SK-N-SH treated with all-trans-retinoic acid at 6 μM for 48 hours (cell line): ENCODE results near the gene DNER.
"Not testable (repeated sequence)": the region's sequence is repeated elsewhere in the genome, so short reads cannot be mapped to it uniquely, and the experiment has no call there.

ENCODE experiments used
- ATAC-seq: fragments of 200-7000 bp; cut with Tn5 transposase; 3 replicates; pipeline ENCODE4 v1.9.1; 2020; ENCODE audit warnings: mild to moderate bottlenecking, moderate library complexity
- ARNTL ChIP-seq: fragments of 450-650 bp; formaldehyde crosslinking; IDR thresholded peaks from 2 replicates; pipeline ENCODE4 v1.5.0; 2020; ENCODE audit warnings: low read depth, mild to moderate bottlenecking, moderate library complexity, borderline replicate concordance
- BACH2 ChIP-seq: fragments of 250-450 bp; sonication (Bioruptor Pico); IDR thresholded peaks from 2 replicates; pipeline ENCODE4 v1.9.0; 2021; ENCODE audit warnings: mild to moderate bottlenecking, borderline replicate concordance
- CSDC2 ChIP-seq: fragments of 250-450 bp; sonication (Bioruptor Pico); IDR thresholded peaks from 2 replicates; pipeline ENCODE4 v1.5.0; 2020; ENCODE audit warnings: mild to moderate bottlenecking, moderate library complexity
- ESRRG ChIP-seq: fragments of 250-450 bp; sonication (Bioruptor Pico); IDR thresholded peaks from 2 replicates; pipeline ENCODE4 v1.6.1; 2021; ENCODE audit warnings: mild to moderate bottlenecking
- GLIS3 ChIP-seq: fragments of 250-450 bp; sonication (Bioruptor Pico); IDR thresholded peaks from 2 replicates; pipeline ENCODE4 v1.5.0; 2020; ENCODE audit warnings: mild to moderate bottlenecking, moderate library complexity
- ISL1 ChIP-seq: fragments of 250-450 bp; sonication (Bioruptor Pico); IDR thresholded peaks from 2 replicates; pipeline ENCODE4 v2.1.2; 2022; ENCODE audit warnings: mild to moderate bottlenecking, moderate library complexity
- OSR1 ChIP-seq: fragments of 250-450 bp; sonication (Bioruptor Pico); IDR thresholded peaks from 2 replicates; pipeline ENCODE4 v1.8.0; 2022; ENCODE audit warnings: moderate library complexity, mild to moderate bottlenecking, inconsistent platforms
- RARB ChIP-seq: fragments of 250-450 bp; sonication (Bioruptor Pico); IDR thresholded peaks from 2 replicates; pipeline ENCODE4 v1.8.0; 2021; ENCODE audit warnings: mild to moderate bottlenecking, moderate library complexity
- SNAI2 ChIP-seq: fragments of 250-450 bp; sonication (Bioruptor Pico); IDR thresholded peaks from 2 replicates; pipeline ENCODE4 v1.5.0; 2020; ENCODE audit warnings: mild to moderate bottlenecking, moderate library complexity
- TCF4 ChIP-seq: fragments of 250-450 bp; sonication (Bioruptor Pico); IDR thresholded peaks from 2 replicates; pipeline ENCODE4 v1.8.0; 2021; ENCODE audit warnings: mild to moderate bottlenecking, moderate library complexity, borderline replicate concordance
- TOX ChIP-seq: fragments of 250-450 bp; sonication (Bioruptor Pico); IDR thresholded peaks from 2 replicates; pipeline ENCODE4 v1.8.0; 2021; ENCODE audit warnings: mild to moderate bottlenecking, moderate library complexity, borderline replicate concordance
- ZC3H10 ChIP-seq: fragments of 250-450 bp; sonication (Bioruptor Pico); IDR thresholded peaks from 2 replicates; pipeline ENCODE4 v1.5.1; 2021; ENCODE audit warnings: mild to moderate bottlenecking, moderate library complexity
- ZFP30 ChIP-seq: fragments of 450-650 bp; formaldehyde crosslinking; IDR thresholded peaks from 2 replicates; pipeline ENCODE4 v1.5.0; 2022; ENCODE audit warnings: mild to moderate bottlenecking, moderate library complexity
- ZNF565 ChIP-seq: fragments of 450-650 bp; formaldehyde crosslinking; conservative IDR thresholded peaks from 2 replicates; pipeline ENCODE4 v1.5.0; 2020; ENCODE audit warnings: low read depth, mild to moderate bottlenecking, moderate library complexity
- ZNF70 ChIP-seq: fragments of 450-650 bp; formaldehyde crosslinking; IDR thresholded peaks from 2 replicates; pipeline ENCODE4 v1.5.0; 2020; ENCODE audit warnings: mild to moderate bottlenecking, moderate library complexity
- ZNF8 ChIP-seq: fragments of 450-650 bp; formaldehyde crosslinking; IDR thresholded peaks from 2 replicates; pipeline ENCODE4 v1.5.0; 2020; ENCODE audit warnings: mild to moderate bottlenecking, moderate library complexity
- TF ChIP-seq, protein P1 (sequence below): fragments of 250-450 bp; sonication (Bioruptor Pico); IDR thresholded peaks from 2 replicates; pipeline ENCODE4 v1.5.0; 2020; ENCODE audit warnings: mild to moderate bottlenecking, moderate library complexity
- TF ChIP-seq, protein P2 (sequence below): fragments of 250-450 bp; sonication (Bioruptor Pico); IDR thresholded peaks from 2 replicates; pipeline ENCODE4 v1.8.0; 2021; ENCODE audit warnings: low read depth, mild to moderate bottlenecking, moderate library complexity, borderline replicate concordance
- TF ChIP-seq, protein P3 (sequence below): fragments of 250-450 bp; sonication (Bioruptor Pico); IDR thresholded peaks from 2 replicates; pipeline ENCODE4 v1.8.0; 2020; ENCODE audit warnings: mild to moderate bottlenecking, moderate library complexity, borderline replicate concordance
- TF ChIP-seq, protein P4 (sequence below): fragments of 250-450 bp; sonication (Bioruptor Pico); IDR thresholded peaks from 2 replicates; pipeline ENCODE4 v1.5.1; 2021; ENCODE audit warnings: mild to moderate bottlenecking, moderate library complexity

Gene DNER

DNA sequence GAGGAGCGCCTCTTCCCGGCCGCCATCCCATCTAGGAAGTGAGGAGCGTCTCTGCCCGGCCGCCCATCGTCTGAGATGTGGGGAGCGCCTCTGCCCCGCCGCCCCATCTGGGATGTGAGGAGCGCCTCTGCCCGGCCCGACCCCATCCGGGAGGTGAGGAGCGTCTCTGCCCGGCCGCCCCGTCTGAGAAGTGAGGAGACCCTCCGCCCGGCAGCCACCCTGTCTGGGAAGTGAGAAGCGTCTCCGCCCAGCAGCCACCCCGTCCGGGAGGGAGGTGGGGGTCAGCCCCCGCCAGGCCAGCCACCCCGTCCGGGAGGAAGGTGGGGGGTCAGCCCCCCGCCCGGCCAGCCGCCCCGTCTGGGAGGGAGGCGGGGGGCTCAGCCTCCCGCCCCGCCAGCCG lies 28.3 kb upstream of the DNER start:
- not testable (repeated sequence) for ATAC-seq

DNA sequence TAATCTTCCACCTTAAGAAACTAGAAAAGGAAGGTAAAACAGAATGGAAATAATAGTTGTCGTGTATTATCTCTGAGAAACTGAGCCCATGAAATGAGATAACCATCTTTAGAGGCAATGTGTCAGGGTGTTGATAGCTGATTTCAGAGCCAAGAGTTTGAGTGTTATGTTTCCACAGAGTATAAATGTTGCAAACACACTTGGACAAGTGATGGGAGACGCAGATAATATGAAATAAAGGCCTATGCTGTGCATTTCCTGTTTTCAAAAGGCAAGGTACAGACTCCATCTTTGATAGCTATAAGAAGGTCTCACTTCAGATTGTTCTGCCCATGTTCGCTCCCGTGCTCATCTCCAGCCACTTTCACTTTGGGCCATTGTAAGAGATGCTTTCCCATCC lies 25.9 kb upstream of the DNER start:
- TF ChIP-seq, protein P1, sequence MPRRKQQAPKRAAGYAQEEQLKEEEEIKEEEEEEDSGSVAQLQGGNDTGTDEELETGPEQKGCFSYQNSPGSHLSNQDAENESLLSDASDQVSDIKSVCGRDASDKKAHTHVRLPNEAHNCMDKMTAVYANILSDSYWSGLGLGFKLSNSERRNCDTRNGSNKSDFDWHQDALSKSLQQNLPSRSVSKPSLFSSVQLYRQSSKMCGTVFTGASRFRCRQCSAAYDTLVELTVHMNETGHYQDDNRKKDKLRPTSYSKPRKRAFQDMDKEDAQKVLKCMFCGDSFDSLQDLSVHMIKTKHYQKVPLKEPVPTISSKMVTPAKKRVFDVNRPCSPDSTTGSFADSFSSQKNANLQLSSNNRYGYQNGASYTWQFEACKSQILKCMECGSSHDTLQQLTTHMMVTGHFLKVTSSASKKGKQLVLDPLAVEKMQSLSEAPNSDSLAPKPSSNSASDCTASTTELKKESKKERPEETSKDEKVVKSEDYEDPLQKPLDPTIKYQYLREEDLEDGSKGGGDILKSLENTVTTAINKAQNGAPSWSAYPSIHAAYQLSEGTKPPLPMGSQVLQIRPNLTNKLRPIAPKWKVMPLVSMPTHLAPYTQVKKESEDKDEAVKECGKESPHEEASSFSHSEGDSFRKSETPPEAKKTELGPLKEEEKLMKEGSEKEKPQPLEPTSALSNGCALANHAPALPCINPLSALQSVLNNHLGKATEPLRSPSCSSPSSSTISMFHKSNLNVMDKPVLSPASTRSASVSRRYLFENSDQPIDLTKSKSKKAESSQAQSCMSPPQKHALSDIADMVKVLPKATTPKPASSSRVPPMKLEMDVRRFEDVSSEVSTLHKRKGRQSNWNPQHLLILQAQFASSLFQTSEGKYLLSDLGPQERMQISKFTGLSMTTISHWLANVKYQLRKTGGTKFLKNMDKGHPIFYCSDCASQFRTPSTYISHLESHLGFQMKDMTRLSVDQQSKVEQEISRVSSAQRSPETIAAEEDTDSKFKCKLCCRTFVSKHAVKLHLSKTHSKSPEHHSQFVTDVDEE (CRISPR knock-in tag) = no peak
- no peak for TF ChIP-seq GLIS3 (CRISPR knock-in tag)
- TF ChIP-seq, protein P2, sequence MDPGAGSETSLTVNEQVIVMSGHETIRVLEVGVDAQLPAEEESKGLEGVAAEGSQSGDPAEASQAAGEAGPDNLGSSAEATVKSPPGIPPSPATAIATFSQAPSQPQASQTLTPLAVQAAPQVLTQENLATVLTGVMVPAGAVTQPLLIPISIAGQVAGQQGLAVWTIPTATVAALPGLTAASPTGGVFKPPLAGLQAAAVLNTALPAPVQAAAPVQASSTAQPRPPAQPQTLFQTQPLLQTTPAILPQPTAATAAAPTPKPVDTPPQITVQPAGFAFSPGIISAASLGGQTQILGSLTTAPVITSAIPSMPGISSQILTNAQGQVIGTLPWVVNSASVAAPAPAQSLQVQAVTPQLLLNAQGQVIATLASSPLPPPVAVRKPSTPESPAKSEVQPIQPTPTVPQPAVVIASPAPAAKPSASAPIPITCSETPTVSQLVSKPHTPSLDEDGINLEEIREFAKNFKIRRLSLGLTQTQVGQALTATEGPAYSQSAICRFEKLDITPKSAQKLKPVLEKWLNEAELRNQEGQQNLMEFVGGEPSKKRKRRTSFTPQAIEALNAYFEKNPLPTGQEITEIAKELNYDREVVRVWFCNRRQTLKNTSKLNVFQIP = no peak
- no peak for TF ChIP-seq ZC3H10 (CRISPR knock-in tag)
- no peak for TF ChIP-seq TOX
- TF ChIP-seq, protein P3, sequence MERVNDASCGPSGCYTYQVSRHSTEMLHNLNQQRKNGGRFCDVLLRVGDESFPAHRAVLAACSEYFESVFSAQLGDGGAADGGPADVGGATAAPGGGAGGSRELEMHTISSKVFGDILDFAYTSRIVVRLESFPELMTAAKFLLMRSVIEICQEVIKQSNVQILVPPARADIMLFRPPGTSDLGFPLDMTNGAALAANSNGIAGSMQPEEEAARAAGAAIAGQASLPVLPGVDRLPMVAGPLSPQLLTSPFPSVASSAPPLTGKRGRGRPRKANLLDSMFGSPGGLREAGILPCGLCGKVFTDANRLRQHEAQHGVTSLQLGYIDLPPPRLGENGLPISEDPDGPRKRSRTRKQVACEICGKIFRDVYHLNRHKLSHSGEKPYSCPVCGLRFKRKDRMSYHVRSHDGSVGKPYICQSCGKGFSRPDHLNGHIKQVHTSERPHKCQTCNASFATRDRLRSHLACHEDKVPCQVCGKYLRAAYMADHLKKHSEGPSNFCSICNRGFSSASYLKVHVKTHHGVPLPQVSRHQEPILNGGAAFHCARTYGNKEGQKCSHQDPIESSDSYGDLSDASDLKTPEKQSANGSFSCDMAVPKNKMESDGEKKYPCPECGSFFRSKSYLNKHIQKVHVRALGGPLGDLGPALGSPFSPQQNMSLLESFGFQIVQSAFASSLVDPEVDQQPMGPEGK (CRISPR knock-in tag) = no peak
- TF ChIP-seq ISL1 (CRISPR knock-in tag) = no peak
- TF ChIP-seq ESRRG (CRISPR knock-in tag) = no peak
- TF ChIP-seq, protein P4, sequence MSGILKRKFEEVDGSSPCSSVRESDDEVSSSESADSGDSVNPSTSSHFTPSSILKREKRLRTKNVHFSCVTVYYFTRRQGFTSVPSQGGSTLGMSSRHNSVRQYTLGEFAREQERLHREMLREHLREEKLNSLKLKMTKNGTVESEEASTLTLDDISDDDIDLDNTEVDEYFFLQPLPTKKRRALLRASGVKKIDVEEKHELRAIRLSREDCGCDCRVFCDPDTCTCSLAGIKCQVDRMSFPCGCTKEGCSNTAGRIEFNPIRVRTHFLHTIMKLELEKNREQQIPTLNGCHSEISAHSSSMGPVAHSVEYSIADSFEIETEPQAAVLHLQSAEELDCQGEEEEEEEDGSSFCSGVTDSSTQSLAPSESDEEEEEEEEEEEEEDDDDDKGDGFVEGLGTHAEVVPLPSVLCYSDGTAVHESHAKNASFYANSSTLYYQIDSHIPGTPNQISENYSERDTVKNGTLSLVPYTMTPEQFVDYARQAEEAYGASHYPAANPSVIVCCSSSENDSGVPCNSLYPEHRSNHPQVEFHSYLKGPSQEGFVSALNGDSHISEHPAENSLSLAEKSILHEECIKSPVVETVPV = no peak
- TF ChIP-seq OSR1 = no peak
- TF ChIP-seq TCF4 (CRISPR knock-in tag) = no peak
- TF ChIP-seq ZFP30 (CRISPR knock-in tag) = no peak
- TF ChIP-seq ZNF70 = no peak
- no peak for ATAC-seq

DNA sequence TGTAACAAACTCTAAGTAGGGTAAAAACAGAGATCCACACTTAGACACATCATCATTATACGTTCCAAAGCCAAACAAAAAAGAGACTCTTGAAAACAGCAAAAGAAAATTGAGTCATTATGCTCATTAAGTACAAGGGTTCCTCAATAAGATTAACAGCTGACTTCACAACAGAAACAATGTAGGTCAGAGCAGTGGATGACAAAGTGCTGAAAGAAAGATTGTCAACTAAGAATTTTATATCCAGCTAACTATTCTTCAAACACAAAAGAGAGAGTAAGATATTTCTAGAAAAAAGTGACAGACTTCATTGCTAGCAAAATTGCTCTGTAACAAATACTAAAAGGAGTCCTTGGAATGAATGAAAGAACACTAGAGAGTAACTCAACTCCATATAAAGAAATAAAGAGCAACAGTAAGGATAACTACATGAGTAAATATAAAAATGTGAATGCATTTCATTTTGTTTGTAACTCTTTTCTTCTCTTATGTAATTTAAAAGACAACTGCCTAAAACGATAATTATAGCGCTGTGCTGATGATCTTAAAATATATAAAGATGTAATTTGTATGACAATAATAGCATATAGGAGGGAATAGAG lies 23.8 kb upstream of the DNER start:
- TF ChIP-seq, protein P3 (CRISPR knock-in tag) = no peak
- TF ChIP-seq, protein P2 = no peak
- TF ChIP-seq CSDC2 (CRISPR knock-in tag) = no peak
- TF ChIP-seq ISL1 (CRISPR knock-in tag) = no peak
- no peak for TF ChIP-seq OSR1
- no peak for TF ChIP-seq ZNF8 (CRISPR knock-in tag)
- TF ChIP-seq ZFP30 (CRISPR knock-in tag) = no peak
- no peak for TF ChIP-seq ARNTL
- TF ChIP-seq SNAI2 = no peak
- TF ChIP-seq RARB (CRISPR knock-in tag) = no peak
- TF ChIP-seq ZNF565 = no peak
- TF ChIP-seq, protein P1 (CRISPR knock-in tag) = no peak
- no peak for TF ChIP-seq TOX
- TF ChIP-seq ESRRG (CRISPR knock-in tag) = no peak
- no peak for TF ChIP-seq ZC3H10 (CRISPR knock-in tag)
- TF ChIP-seq BACH2 (CRISPR knock-in tag) = no peak
- ATAC-seq = no peak
